Inferior parietal cortex (tissue), 1 donor: ENCODE data around the gene MRM1.
A peak's percentile ranks its signal among the peaks of the same experiment; 100 is the strongest.
"Not testable (repeated sequence)": the region's sequence is repeated elsewhere in the genome, so short reads cannot be mapped to it uniquely, and the experiment has no call there.

Experiments used
- DNase-seq: peaks from one replicate; pipeline ENCODE4 v3.0.0-alpha.2; 2016; ENCODE audit errors: extremely low spot score

Gene MRM1

GRCh38 chr17:36602030-36602748, 806 bp downstream of the MRM1 start:
- DNase-seq: no peak

DNA sequence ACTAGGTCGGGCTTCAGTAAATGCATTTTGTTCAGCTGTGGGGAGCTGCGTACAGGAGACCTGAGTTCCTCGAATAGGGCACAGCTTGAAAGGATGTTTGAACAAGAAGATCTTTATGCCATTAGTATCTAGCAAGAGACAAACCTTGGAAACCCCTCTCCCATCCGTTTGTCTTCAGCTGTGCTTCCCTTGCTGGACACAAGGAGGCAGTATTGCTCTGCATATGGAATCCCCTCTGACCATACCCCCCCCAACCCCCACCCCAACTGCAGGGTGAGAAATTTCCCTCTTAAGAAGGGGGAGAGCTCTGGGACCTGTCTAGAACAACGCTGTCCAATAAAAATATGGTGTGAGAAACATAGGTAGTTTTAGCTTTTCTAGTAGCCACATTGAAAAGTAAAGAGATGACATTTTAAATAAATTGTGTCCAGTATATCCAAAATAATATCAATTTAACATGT, 1.6 kb downstream of the MRM1 start:
- peak; percentile 72 for DNase-seq

- not testable (repeated sequence) for DNase-seq
Measured at GRCh38 chr17:36605028-36605427, 3.6 kb downstream of the MRM1 start.

- DNase-seq: no peak
Measured at GRCh38 chr17:36608280-36608679, 6.9 kb downstream of the MRM1 start.

DNA sequence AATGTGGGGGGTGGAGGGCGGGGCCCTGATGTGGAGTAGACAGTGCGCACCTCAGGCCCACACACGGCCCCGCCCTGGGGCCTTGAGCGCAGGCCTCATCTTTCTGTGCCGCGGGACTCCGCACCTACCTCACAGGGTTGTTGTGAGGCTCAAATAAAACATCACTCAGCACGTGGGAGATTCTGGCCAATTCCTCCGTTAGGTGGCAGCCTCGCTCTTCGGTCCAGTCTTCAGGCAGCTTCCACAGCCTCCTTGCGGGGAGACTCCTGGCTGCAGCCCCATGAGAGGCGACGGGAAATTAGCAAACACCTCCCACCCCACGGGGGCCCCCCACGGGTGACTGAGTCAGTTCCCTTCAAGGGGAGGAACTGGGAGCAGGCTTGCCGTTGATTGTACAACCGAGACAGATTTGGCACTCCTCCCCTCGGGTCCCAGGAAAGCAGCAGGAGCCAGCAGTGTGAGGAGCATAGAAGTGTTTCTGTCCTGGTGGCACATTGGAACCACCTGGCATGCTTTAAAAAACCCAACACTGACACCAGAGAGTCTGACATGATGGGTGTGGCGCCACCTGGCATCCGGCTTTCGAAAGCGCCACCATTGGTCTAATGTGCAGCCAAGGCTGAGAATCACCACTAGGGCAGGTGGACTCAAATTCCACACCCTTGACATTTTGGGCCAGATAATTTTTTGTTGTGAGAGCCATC, 7.6 kb downstream of the MRM1 start:
- peak; percentile 59 for DNase-seq

DNA sequence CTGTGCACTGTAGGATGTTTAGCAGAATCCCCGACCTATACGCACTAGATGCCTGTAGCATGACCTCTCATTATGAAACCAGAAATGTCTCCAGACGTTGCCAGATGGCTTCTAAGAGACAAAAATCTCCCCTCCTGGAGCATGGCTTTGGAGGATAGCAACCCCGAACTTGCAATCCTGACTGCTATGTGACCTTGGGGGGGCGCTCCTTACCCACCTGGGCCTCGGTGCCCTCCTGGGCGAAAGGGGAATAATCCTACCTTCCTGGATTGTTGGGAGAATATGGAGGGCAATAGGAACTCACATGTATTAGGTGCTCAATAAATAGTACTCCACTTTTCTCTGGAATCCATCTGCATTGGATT, 8.1 kb downstream of the MRM1 start:
- no peak for DNase-seq

GRCh38 chr17:36610474-36610873, 9.1 kb downstream of the MRM1 start:
- DNase-seq: no peak

- DNase-seq: no peak
Measured at GRCh38 chr17:36611345-36612072, 10.1 kb downstream of the MRM1 start.

DNA sequence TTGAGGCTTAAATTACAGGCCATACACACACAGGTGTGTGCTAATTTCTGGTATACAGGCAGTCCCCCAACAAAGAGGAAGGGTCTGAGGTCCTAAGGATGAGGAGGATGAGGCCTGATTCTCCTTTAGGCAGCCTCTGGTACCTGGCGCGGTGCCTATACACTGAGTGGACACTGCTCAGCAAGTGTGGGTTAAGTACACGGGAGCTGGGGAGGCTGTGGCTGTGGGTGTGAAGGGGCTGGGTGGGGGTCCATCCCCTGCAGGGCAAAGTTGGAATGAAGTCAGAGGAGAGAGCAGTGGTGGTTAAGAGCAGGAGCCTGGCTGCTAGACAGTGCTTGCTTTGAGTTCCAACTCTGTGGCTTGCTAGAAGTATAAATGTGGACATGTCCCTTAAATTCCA, 10.9 kb downstream of the MRM1 start:
- DNase-seq: no peak

DNA sequence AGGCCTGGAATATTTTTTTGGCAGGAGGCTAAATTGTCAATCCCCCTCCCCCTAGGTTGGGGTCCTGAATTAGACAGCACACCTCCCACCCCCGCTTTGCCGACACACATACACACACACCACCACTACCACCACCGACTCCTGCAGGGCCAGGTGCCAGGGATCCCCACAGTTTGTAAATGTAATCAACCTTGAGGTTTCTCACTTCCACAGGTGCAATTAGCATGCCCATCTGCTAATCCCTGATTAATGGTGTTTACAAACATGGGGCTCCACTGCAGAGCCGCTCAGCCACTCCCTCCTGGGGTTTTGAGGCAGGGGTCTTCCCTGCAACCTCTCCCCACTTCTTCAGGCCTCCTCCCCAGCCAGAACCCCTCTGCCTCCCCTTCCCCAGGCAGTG, 11.8 kb downstream of the MRM1 start:
- DNase-seq: no peak

GRCh38 chr17:36614081-36614480, 12.7 kb downstream of the MRM1 start:
- no peak for DNase-seq

- no peak for DNase-seq
Measured at GRCh38 chr17:36614933-36615332, 13.6 kb downstream of the MRM1 start.

- DNase-seq: no peak
Measured at GRCh38 chr17:36616061-36617029, 15.0 kb downstream of the MRM1 start.

DNA sequence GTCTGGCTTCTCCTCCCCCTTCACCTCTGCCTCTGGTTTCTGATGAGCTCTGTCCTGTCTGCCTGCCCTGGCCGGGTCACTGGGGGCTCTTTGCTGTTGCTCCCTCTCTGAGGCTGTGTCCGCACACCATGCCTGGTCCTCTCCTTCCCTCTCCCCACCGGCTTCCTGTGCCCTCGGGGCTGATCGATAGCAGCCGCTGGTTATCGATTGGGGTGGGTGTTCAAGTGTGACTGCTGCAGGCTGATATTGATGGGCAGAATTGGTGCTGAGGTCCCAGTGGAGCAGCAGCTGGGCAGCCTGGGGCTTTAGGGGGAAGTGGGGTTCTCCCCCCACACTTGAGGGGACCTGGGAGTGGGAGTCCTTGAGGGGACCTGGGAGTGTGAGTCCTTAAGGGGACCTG, 16.4 kb downstream of the MRM1 start:
- DNase-seq: no peak

GRCh38 chr17:36623281-36623680, 21.9 kb downstream of the MRM1 start:
- no peak for DNase-seq

- DNase-seq: no peak
Measured at GRCh38 chr17:36625188-36625587, 23.8 kb downstream of the MRM1 start.

- DNase-seq: no peak
Measured at GRCh38 chr17:36627101-36627500, 25.7 kb downstream of the MRM1 start.

DNA sequence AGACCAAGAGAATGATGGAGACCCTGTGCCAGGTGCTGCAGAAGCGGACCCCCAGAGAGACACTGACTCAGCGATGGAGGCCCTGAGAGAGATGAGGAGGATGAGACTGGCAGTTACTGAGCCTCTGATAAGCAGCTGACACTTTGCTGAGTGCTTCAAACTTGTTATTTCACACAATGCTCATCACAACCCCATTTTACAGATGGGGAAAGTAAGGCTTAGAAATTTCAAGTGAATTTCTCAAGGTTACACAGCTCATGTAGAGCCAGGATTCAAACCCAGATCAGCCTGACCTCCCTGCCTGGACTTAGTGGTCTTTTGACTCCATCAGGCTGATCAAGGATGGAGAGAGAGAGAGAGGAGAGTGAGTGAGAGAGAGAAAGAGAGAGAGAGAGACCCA, 27.2 kb downstream of the MRM1 start:
- DNase-seq: no peak

GRCh38 chr17:36629252-36629847, 28.0 kb downstream of the MRM1 start:
- peak; percentile 84 for DNase-seq

DNA sequence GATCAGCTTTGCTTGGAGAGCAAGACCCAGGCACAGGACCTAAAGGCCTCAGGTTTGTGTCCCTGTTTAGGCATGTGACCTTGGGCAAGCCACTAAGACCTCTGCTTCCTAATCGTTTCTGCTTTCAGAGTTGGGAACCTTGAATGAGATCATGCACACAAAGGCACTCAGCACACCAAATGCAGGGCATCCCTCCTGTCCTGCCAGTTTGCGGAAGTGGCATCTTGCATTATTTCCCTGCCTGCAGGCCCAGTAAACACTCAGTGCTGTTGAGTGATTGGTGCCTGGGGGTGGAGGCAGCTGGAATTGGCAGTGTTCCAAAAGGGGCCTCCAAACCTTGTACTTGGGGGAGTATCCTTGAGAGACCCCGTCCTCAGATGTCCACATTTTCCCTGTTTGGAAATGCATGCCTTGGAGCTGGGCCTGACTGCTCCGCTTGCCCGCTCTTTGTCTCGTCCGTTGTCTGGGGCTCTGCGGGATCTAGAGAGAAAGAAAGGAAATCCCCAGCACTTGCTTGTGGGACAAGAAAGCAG, 28.7 kb downstream of the MRM1 start:
- DNase-seq: no peak

DNA sequence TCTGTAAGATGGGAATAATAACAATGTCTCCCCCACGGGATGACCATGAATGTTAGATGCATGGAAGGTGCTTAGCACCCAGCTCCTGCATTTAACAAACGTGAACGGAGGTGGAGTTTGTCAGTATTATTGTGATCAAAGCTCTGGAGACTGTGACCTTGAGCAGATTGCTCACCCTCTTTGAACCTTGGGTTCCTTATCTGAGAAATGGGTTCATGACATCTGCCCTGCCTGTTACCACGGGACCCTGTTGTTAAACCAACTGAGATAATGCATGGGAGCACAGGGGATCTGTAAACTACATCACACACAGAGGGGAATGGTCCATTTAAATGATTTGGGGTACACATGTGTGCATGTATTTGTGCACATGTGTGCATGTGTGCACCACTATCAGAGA, 29.6 kb downstream of the MRM1 start:
- no peak for DNase-seq
